A673 (cell line): ENCODE data around the gene KDM4F. TPM values are rescaled to one million over a fixed set of nuclear protein-coding genes. Genes with fewer than 3 reads are reported as not detected.

Source experiments
- BruUV-seq: library from RNA; stranded (reverse); fragments of 400-500 nt; replicated peaks from 2 replicates; lab custom pipeline; 2021; lab: Mats Ljungman, UMichigan
- CTCF ChIA-PET: fragments of 300-600 bp; sonication (Branson Sonifier 250); formaldehyde crosslinking; loops from one replicate; lab custom pipeline; 2022; ENCODE audit warnings: antibody characterized with exemption; lab: Charles Lee
- POLR2A ChIA-PET: fragments of 300-600 bp; sonication (Branson Sonifier 250); formaldehyde crosslinking; loops from one replicate; lab custom pipeline; 2022; ENCODE audit warnings: antibody characterized with exemption; ENCODE audit not compliant: low non-redundant PET; lab: Charles Lee
- DNase-seq: peaks from one replicate; pipeline ENCODE4 v3.0.0-alpha.2; 2015; ENCODE audit warnings: low spot score
- H3K27ac ChIP-seq: fragments of 200-600 bp; sonication (generic); 2 replicates; pipeline ENCODE4 v1.5.1; 2016; ENCODE audit warnings: mixed run types, low read depth, mild to moderate bottlenecking, mixed read lengths, antibody characterized with exemption, low read length; ENCODE audit not compliant: poor library complexity, severe bottlenecking
- H3K27me3 ChIP-seq: fragments of 200-600 bp; sonication (generic); replicated peaks from 2 replicates; pipeline ENCODE4 v1.6.1; 2017; ENCODE audit warnings: mixed run types, low read depth, mild to moderate bottlenecking, mixed read lengths, antibody characterized with exemption, low read length; ENCODE audit not compliant: insufficient read depth, poor library complexity
- H3K36me3 ChIP-seq: fragments of 200-600 bp; sonication (generic); 2 replicates; pipeline ENCODE4 v1.6.1; 2016; ENCODE audit warnings: mixed run types, mild to moderate bottlenecking, mixed read lengths, antibody characterized with exemption, low read length; ENCODE audit not compliant: insufficient read depth, poor library complexity, severe bottlenecking
- H3K4me1 ChIP-seq: fragments of 200-600 bp; sonication (generic); 2 replicates; pipeline ENCODE4 v1.6.1; 2017; ENCODE audit warnings: mixed run types, mild to moderate bottlenecking, mixed read lengths, antibody characterized with exemption, low read length; ENCODE audit not compliant: insufficient read depth, poor library complexity, severe bottlenecking
- H3K4me3 ChIP-seq: fragments of 200-600 bp; sonication (generic); 2 replicates; pipeline ENCODE4 v1.5.1; 2016; ENCODE audit warnings: low read depth, mixed run types, mild to moderate bottlenecking, mixed read lengths, low read length; ENCODE audit not compliant: poor library complexity, severe bottlenecking
- H3K9me3 ChIP-seq: fragments of 200-600 bp; sonication (generic); 2 replicates; pipeline ENCODE4 v1.6.1; 2016; ENCODE audit warnings: mixed run types, low read depth, mild to moderate bottlenecking, mixed read lengths, antibody characterized with exemption, low read length; ENCODE audit not compliant: poor library complexity, severe bottlenecking
- CTCF ChIP-seq: fragments of 300-800, 200-600 bp; sonication (generic); conservative IDR thresholded peaks from 2 replicates; pipeline ENCODE4 v1.5.1; 2017; ENCODE audit warnings: low read depth, mild to moderate bottlenecking, antibody characterized with exemption, low read length, moderate library complexity, mixed read lengths
- EZH2 ChIP-seq: fragments of 200-600 bp; sonication (generic); IDR thresholded peaks from 2 replicates; pipeline ENCODE4 v1.6.1; 2017; ENCODE audit warnings: borderline replicate concordance, low read depth, mild to moderate bottlenecking, mixed read lengths, antibody characterized with exemption, low read length; ENCODE audit not compliant: poor library complexity, severe bottlenecking
- intact Hi-C: fragments of 100-400 bp; cut with micrococcal nuclease; formaldehyde crosslinking; loops from one replicate; pipeline ENCODE4 v1.10.0; 2022; ENCODE audit not compliant: unreplicated experiment
- total RNA-seq: library from RNA; stranded (reverse); gene quantifications from 2 replicates; pipeline ENCODE4 v1.2.3, GENCODE V29; 2021

KDM4F gene
- total RNA-seq, 1 experiment from 2014 or later = not detected

- POLR2A ChIA-PET = no interaction called here
These were observed 3.4 kb upstream of the KDM4F start for GRCh38 chr11:95045812-95046211.

GRCh38 chr11:95050595-95051202 lies 1.5 kb downstream of the KDM4F start:
- TF ChIP-seq CTCF (no peak), EZH2 (no peak)
- no TSS peak for BruUV-seq
- H3K36me3 ChIP-seq = no peaks in the 10 kb centered on the region
- no peaks in the 10 kb centered on the region for H3K9me3 ChIP-seq
- intact Hi-C loops = no loop called here
- DNase-seq = no peak
- POLR2A ChIA-PET = no interaction called here
- no peak overlapping the region for H3K4me3 ChIP-seq
- CTCF ChIA-PET = no interaction called here
- H3K27me3 ChIP-seq = peaks cover 6% of the 10 kb centered on the region
- H3K4me1 ChIP-seq = no peaks in the 10 kb centered on the region
- H3K27ac ChIP-seq = no peak overlapping the region

More at GRCh38 chr11:95045812-95046211, 3.4 kb upstream of the KDM4F start:
- TF ChIP-seq CTCF = no peak
- Histone ChIP-seq H3K9me3 (no peaks in the 10 kb centered on the region), H3K4me1 (no peaks in the 10 kb centered on the region), H3K4me3 (no peak overlapping the region), H3K36me3 (no peaks in the 10 kb centered on the region), H3K27ac (no peak overlapping the region), H3K27me3 (peaks cover 21% of the 10 kb centered on the region)
- intact Hi-C loops = no loop called here
- no peak for DNase-seq
- no TSS peak for BruUV-seq
- CTCF ChIA-PET = no interaction called here

- Histone ChIP-seq H3K27ac (no peak overlapping the region), H3K4me3 (no peak overlapping the region), H3K9me3 (no peaks in the 10 kb centered on the region), H3K27me3 (no peaks in the 10 kb centered on the region), H3K36me3 (no peaks in the 10 kb centered on the region), H3K4me1 (no peaks in the 10 kb centered on the region)
- no TSS peak for BruUV-seq
- ChIA-PET CTCF (no interaction called here), POLR2A (no interaction called here)
- TF ChIP-seq EZH2 (no peak), CTCF (no peak)
- DNase-seq = no peak
- intact Hi-C loops = no loop called here
These were observed 5.1 kb downstream of the KDM4F start for GRCh38 chr11:95054356-95054755.
